GM21576 (cell line): ENCODE data around the gene LAMC2.
A peak's percentile ranks its signal among the peaks of the same experiment; 100 is the strongest.
"Not testable (repeated sequence)": the region's sequence is repeated elsewhere in the genome, so short reads cannot be mapped to it uniquely, and the experiment has no call there.

Experiments used
- ATAC-seq: cut with Tn5 transposase; IDR thresholded peaks from one replicate; pipeline ENCODE4 v1.9.1; 2021; ENCODE audit warnings: mild to moderate bottlenecking, moderate library complexity; ENCODE audit not compliant: unreplicated experiment

Gene LAMC2

GRCh38 chr1:183251959-183252450 is 65.9 kb downstream of the LAMC2 start:
- no peak for ATAC-seq

GRCh38 chr1:183255073-183255472 is 69.0 kb downstream of the LAMC2 start:
- ATAC-seq, result no peak

- no peak for ATAC-seq
Observed at GRCh38 chr1:183259924-183260323, 73.9 kb downstream of the LAMC2 start.

- no peak for ATAC-seq
Observed at GRCh38 chr1:183262628-183263200, 76.7 kb downstream of the LAMC2 start.

- no peak for ATAC-seq
Observed at GRCh38 chr1:183263886-183264602, 78.0 kb downstream of the LAMC2 start.

- no peak for ATAC-seq
Observed at GRCh38 chr1:183267646-183268431, 81.8 kb downstream of the LAMC2 start.

GRCh38 chr1:183270541-183271141 is 84.6 kb downstream of the LAMC2 start:
- ATAC-seq, result no peak

- no peak for ATAC-seq
Observed at GRCh38 chr1:183272390-183272848, 86.4 kb downstream of the LAMC2 start.

- ATAC-seq, result no peak
Observed at GRCh38 chr1:183273300-183273699, 87.2 kb downstream of the LAMC2 start.

GRCh38 chr1:183273984-183274383 is 87.9 kb downstream of the LAMC2 start:
- not testable (repeated sequence) for ATAC-seq

GRCh38 chr1:183274836-183275235 is 88.8 kb downstream of the LAMC2 start:
- ATAC-seq, result no peak

GRCh38 chr1:183275322-183275721 is 89.3 kb downstream of the LAMC2 start:
- ATAC-seq, result no peak

- ATAC-seq, result no peak
Observed at GRCh38 chr1:183276386-183277080, 90.5 kb downstream of the LAMC2 start.

GRCh38 chr1:183277821-183278738 is 92.0 kb downstream of the LAMC2 start:
- ATAC-seq, result no peak

GRCh38 chr1:183278739-183279591 is 92.9 kb downstream of the LAMC2 start:
- ATAC-seq, result no peak

- ATAC-seq, result no peak
Observed at GRCh38 chr1:183279835-183280234, 93.8 kb downstream of the LAMC2 start.

GRCh38 chr1:183281039-183281438 is 95.0 kb downstream of the LAMC2 start:
- no peak for ATAC-seq

GRCh38 chr1:183281553-183282091 is 95.6 kb downstream of the LAMC2 start:
- peak; percentile 89 for ATAC-seq
